Kidney (tissue), 14 donors: Measurements from ENCODE around the gene VPS35. TPM values are rescaled to one million over a fixed set of nuclear protein-coding genes. Genes with fewer than 3 reads are reported as not detected.

Experiments used
- DNase-seq, 5 donors: peaks; one replicate each; pipeline ENCODE4 v3.0.0-alpha.2; 2013 to 2020
- FAIRE-seq: peaks from 2 replicates; lab custom pipeline; 2012; peaks lifted over from hg19 to GRCh38; lab: Jason Lieb, UNC
- H3K27ac ChIP-seq, 2 donors: one replicate each; pipeline ENCODE4 v1.7.0; 2013; ENCODE audit warnings: low read depth in 2 of 2, low read length in 2 of 2, inconsistent platforms in 1 of 2
- H3K27me3 ChIP-seq: one replicate; pipeline ENCODE4 v1.7.1; 2013; ENCODE audit warnings: low read length, inconsistent platforms; ENCODE audit not compliant: control insufficient read depth, insufficient read depth
- H3K36me3 ChIP-seq, 3 donors: one replicate each; pipeline versions ENCODE4 v1.7.0 to v1.7.1; 2013; ENCODE audit warnings: low read length in 3 of 3, control low read depth in 1 of 3, inconsistent platforms in 1 of 3; ENCODE audit not compliant: insufficient read depth in 3 of 3, control insufficient read depth in 2 of 3
- H3K4me1 ChIP-seq, 3 donors: one replicate each; pipeline versions ENCODE4 v1.7.0 to v1.7.1; 2013; ENCODE audit warnings: low read length in 3 of 3, inconsistent platforms in 1 of 3, low read depth in 1 of 3; ENCODE audit not compliant: control insufficient read depth in 2 of 3, insufficient read depth in 2 of 3
- H3K4me3 ChIP-seq, 3 donors: one replicate each; pipeline versions ENCODE4 v1.7.0 to v1.8.1; 2013; ENCODE audit warnings: low read length in 3 of 3, control low read depth in 1 of 3, inconsistent platforms in 1 of 3
- H3K9ac ChIP-seq, 3 donors: one replicate each; pipeline versions ENCODE4 v1.7.0 to v1.7.1; 2013; ENCODE audit warnings: low read length in 3 of 3, control low read depth in 1 of 3, inconsistent platforms in 1 of 3
- H3K9me3 ChIP-seq, 3 donors: one replicate each; pipeline versions ENCODE4 v1.7.0 to v1.7.1; 2013; ENCODE audit warnings: low read length in 3 of 3, control low read depth in 1 of 3, inconsistent platforms in 1 of 3; ENCODE audit not compliant: control insufficient read depth in 2 of 3, insufficient read depth in 1 of 3
- intact Hi-C: fragments of 100-400 bp; cut with DNase I; formaldehyde crosslinking; loops from one replicate; pipeline ENCODE4 v1.11.1; 2022
- polyA plus RNA-seq: library from polyadenylated mRNA; stranded (reverse); fragments of 350-450 nt; fragmentation: Illumina TruSeq; extraction: RNeasy Lipid Tissue Mini Kit (QIAGEN cat#74804); gene quantifications from one replicate; pipeline ENCODE4 v1.2.3, GENCODE V29; 2014; ENCODE audit warnings: low read depth, low replicate concordance; ENCODE audit not compliant: insufficient read depth
- total RNA-seq: library from RNA; stranded (reverse); fragmentation: NEBNext Ultra II Directional; extraction: Animal tissue kit (Norgen Biotek cat#: 25700); gene quantifications from one replicate; pipeline ENCODE4 v1.2.1, GENCODE V29; 2021
- TF ChIP-seq, protein P1 (sequence below): IDR thresholded peaks from 3 replicates; pipeline ENCODE4 v1.5.1; 2012; ENCODE audit warnings: mild to moderate bottlenecking, moderate library complexity, borderline replicate concordance; ENCODE audit not compliant: insufficient read depth; ENCODE audit errors: extremely low read depth
- donor health status: control.
- donor health status: control.
- donor health status: control.
- donor health status: control.
- donor health status: control.
- donor health status: DM: yes; HTN: yes; CAD: no.
- donor health status: Normal renal cell carcinoma (clear cell type).

Gene VPS35
- total and polyA plus RNA-seq, 2 donors from 2014 or later = 31.8 to 96.7 TPM

DNA sequence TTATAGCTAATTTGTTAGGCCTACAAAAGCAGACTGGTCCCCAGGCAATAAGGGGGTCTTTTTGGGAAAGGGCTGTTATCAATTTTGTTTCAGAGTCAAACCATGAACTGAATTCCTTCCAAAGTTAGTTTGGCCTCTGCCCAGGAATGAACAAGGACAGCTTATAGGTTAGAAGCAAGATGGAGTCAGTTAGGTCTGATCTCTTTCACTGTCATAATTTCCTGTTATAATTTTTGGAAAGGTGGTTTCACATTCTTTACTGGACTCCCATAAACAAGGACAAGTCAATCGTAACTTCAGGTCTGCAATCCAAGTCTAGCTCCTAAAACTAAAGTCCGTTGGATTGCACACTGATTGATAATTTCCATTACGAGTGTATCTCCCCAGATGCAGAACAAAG, 37.7 kb downstream of the VPS35 start:
- no peaks in the 10 kb centered on the region for H3K36me3 ChIP-seq
- H3K4me1 ChIP-seq = no peaks in the 10 kb centered on the region
- H3K4me3 ChIP-seq = no peak overlapping the region
- no peaks in the 10 kb centered on the region for H3K27me3 ChIP-seq
- DNase-seq (no peak), FAIRE-seq (no peak)
- intact Hi-C loops = no loop called here
- no peak overlapping the region for H3K9ac ChIP-seq
- no peak overlapping the region for H3K27ac ChIP-seq
- TF ChIP-seq, protein P1, sequence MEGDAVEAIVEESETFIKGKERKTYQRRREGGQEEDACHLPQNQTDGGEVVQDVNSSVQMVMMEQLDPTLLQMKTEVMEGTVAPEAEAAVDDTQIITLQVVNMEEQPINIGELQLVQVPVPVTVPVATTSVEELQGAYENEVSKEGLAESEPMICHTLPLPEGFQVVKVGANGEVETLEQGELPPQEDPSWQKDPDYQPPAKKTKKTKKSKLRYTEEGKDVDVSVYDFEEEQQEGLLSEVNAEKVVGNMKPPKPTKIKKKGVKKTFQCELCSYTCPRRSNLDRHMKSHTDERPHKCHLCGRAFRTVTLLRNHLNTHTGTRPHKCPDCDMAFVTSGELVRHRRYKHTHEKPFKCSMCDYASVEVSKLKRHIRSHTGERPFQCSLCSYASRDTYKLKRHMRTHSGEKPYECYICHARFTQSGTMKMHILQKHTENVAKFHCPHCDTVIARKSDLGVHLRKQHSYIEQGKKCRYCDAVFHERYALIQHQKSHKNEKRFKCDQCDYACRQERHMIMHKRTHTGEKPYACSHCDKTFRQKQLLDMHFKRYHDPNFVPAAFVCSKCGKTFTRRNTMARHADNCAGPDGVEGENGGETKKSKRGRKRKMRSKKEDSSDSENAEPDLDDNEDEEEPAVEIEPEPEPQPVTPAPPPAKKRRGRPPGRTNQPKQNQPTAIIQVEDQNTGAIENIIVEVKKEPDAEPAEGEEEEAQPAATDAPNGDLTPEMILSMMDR = no peak
- no peaks in the 10 kb centered on the region for H3K9me3 ChIP-seq

DNA sequence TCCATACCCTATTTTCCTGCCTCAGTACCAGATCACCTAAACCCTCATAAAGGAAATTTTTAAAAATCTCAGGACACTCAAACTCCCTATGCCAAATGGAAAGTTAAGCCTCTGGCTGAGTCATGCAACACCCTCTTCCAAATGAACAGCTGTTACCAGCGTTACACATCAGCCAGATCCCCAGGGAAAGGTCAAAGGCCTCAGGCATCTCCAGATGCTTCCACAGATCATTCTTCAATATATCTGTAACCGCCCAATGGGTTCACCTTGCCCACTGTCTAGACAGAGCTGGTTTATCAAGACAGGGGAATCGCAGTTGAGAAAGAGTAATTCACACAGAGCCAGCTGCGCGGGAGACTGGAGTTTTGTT, 38.7 kb downstream of the VPS35 start:
- Histone ChIP-seq H3K36me3 (no peaks in the 10 kb centered on the region), H3K4me1 (no peaks in the 10 kb centered on the region), H3K27ac (no peak overlapping the region), H3K9me3 (no peaks in the 10 kb centered on the region), H3K27me3 (no peaks in the 10 kb centered on the region), H3K9ac (no peak overlapping the region), H3K4me3 (no peak overlapping the region)
- no peak for DNase-seq
- TF ChIP-seq, protein P1 = no peak
- intact Hi-C loops = no loop called here
- FAIRE-seq = no peak

DNA sequence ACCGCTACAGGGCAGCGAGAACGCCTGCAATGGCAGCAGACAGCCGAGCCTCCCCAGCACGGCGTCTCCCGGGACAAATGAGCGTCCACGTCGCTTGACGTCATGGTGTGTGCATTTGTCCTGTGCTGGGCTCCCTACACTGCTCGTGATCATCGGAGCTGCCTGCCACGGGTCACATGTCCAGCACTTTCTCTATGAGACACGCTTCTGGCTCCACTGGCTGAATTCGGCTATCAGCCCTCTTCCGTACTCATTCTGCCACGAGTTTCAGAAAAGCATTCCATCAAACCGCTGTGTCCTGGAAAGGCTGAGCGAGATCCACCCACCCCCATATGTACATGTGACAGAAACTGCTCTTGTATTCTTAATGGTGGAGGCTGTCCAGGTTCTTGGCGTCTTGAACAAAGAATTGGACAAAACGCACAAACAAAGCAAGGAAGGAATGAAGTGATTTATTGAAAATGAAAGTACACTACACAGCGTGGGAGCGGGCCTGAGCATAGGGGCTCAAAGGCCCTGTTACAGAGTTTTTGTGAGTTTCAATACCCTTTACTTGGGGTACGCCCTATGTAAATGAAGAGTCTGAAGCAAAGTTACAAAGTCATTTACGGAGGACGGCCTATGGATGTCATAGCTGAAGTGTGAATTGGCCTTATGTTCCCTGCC, 39.3 kb downstream of the VPS35 start:
- Histone ChIP-seq H3K36me3 (no peaks in the 10 kb centered on the region), H3K27me3 (no peaks in the 10 kb centered on the region), H3K9me3 (no peaks in the 10 kb centered on the region), H3K4me3 (no peak overlapping the region), H3K4me1 (no peaks in the 10 kb centered on the region), H3K27ac (no peak overlapping the region), H3K9ac (no peak overlapping the region)
- intact Hi-C loops = no loop called here
- TF ChIP-seq, protein P1 = no peak
- no peak for DNase-seq
- FAIRE-seq = no peak

DNA sequence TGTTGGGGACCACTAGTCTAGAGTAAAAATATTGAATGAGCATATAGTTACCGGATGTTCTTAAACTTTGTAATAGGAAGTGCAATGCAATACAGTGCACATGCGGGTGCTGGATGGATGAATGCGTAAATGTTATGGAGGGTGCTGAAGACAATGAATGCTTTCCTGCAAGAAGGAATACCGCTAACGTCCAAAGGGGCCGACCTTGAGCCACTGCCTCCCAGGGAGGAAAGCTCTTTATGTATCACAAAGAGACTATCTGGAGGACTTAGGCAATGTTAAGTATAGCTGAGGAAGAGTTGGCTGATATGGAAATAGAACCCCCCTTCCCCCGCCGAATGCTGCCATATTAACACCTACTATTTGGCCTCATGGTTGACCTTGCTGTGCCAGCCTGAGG, 40.3 kb downstream of the VPS35 start:
- TF ChIP-seq, protein P1 = no peak
- no peaks in the 10 kb centered on the region for H3K9me3 ChIP-seq
- H3K4me1 ChIP-seq = no peaks in the 10 kb centered on the region
- no peak for DNase-seq
- no peaks in the 10 kb centered on the region for H3K36me3 ChIP-seq
- FAIRE-seq = no peak
- H3K27me3 ChIP-seq = no peaks in the 10 kb centered on the region
- H3K27ac ChIP-seq = no peak overlapping the region
- no peak overlapping the region for H3K4me3 ChIP-seq
- no peak overlapping the region for H3K9ac ChIP-seq
- intact Hi-C loops = no loop called here
